GM21381 (cell line): ENCODE measurements around the gene HPX.

Source experiments
- ATAC-seq: cut with Tn5 transposase; IDR thresholded peaks from one replicate; pipeline ENCODE4 v1.9.1; 2021; ENCODE audit warnings: mild to moderate bottlenecking, moderate library complexity; ENCODE audit not compliant: unreplicated experiment

Gene HPX

GRCh38 chr11:6440906-6441358 is at the start of gene HPX:
Gene HPX (minus strand): TSS chr11:6440987. CDS start chr11:6440963, 24 bp downstream.
- ATAC-seq, result no peak

DNA sequence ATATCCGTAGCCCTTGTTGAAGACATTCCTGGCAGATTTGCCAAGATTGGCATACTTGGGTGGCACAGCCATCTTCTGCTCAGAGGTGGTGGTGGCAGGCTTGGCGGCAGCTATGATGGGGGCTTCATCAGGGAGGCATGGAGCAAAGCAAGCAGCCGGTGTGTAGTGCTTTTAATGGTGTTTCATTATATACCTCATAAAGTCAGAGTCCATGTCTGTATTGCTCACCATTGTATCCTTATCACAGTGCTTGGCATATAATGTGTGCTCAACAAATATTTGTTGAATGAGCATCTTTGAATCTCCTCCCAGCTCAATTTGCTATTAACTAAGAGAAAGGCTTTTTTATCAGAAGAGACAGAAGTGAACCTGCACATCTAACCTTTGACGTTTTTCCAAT is 48.5 kb upstream of the HPX start:
- ATAC-seq, result no peak

DNA sequence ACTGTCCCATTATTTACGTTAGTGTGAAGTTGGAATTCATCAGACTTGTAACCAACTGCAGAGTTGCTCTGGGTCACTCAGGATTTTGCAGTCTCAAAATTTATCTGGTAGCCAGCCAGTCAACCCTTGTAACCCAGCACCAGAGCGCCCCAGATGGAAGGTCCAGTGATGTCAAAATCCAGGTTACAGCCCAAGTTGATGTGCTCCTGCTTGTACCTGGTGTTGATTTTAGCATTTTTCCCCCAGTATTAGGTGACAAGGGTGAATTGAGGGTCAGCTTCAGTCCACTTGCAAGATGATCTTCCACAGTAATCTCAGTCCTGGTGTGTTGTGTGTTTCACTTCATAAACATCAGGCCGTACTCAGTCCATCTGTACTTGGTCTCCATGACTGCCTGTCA is 48.0 kb upstream of the HPX start:
- no peak for ATAC-seq

DNA sequence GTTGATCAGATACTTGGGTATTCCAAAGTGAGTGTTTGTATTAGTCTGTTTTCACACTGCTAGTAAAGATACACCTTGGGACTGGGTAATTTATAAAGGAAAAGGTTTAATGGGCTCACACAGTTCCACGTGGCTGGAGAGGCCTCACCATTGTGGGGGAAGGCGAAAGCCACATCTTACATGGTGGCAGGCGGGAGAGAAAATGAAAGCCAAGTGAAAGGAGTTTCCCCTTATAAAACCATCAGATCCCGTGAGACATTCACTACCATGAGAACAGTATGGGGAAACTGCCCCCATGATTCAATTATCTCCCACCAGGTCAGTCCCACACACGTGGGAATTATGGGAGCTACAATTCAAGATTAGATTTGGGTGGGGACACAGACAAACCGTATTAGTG is 47.6 kb upstream of the HPX start:
- ATAC-seq, result no peak

DNA sequence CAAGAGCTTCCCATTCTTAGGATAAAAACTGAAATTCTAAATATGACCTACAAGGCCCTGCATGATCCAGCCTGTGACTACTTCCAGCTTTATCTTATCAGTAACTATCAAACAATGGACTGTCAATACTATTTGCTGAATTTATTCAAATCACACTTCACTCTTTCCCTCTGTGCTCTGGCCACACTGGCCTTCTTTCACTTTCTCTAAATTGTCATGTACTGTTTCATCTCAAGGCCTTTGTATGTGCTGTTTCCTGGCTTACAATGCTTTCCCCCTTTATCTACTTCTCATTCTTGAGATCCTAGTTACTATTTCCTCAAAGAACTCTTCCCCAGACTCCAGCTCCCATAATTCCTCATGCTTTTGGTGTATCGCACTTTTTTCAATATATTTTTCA is 46.2 kb upstream of the HPX start:
- ATAC-seq, result no peak

- ATAC-seq, result no peak
Observed at GRCh38 chr11:6486256-6486655, 45.5 kb upstream of the HPX start.

DNA sequence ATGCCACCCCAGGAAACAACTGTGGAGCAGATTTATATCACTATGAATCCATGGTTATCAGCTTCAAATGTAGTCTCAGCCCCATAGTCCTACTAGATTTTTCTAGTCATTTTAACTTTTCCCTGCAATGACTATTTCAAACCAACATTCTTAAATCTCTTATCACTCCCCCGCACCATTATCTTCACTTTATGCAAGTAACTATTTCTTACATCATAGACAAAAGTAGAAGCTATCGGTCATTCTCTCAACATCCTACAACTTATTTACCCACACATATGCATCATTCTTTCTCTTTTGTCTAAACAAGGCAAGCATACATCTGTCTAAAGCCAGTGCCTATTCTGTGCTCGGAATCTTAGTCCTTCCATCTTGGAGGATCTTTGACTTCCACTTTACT is 44.9 kb upstream of the HPX start:
- ATAC-seq, result no peak

- ATAC-seq, result no peak
Observed at GRCh38 chr11:6483015-6483414, 42.2 kb upstream of the HPX start.

DNA sequence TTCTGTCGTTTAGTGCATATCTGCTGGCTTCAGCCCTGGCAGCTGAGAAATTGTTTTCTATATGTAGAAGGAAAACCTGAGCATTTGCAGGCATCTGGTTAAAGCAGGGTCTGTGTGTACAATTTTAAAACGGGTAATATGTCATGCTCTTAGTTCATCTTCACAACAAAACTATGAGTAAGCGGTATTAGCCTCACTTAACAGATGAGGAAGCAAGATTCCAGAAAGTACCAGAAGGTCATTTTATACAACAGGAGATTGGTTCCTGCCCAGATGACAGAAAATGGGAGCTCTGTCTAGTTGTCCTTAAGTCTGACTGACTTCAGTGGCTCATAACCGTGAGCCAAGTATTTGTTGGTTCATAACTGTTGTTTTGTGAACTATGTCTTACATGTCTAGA is 41.7 kb upstream of the HPX start:
- ATAC-seq, result no peak

GRCh38 chr11:6481924-6482275 is 41.1 kb upstream of the HPX start:
- ATAC-seq, result peak; percentile 1

DNA sequence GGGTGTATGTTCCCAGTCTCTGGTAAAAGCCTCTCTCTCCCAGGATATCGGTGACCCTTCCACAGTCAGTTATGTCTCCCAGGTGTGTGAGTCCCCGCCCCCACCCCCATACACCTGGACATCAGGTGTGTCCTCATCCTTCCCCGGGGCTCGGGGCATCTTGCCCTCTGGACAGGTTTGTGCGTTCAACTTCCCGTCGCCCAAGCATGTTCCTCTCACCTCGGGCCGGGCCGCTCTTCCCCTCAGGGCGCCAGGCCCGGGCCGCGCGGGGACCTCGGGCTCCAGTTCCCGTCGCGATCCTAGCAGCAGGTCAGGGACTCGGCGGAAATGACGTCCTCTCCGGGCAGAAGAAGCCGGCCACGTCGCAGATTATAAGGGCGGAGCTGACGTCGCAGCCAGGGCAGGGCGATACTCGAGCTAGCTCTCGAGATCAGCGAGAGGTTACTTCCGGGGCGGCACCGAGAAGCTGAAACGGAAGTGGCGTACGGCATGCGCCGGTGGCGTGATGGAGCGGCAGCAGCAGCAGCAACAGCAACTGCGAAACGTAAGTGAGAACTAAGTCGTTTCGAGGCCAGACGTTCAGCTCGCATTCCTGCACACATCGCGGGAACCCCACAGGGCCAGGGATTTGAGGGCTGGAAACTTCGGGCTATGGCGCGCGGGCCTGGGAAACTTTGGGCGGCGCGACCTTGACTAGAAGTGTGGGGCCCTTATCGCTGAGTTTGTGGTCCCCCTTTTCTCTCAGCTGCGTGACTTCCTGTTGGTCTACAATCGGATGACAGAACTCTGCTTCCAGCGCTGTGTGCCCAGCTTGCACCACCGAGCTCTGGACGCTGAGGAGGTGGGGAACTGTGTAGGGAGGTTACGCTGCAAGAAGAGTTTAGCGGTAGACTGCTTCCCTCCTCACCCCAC is 40.5 kb upstream of the HPX start, which contains the start of the genes ARFIP2 and TIMM10B:
ARFIP2 (minus strand) TSS at position 320 of the 912 bp plus-strand sequence. CDS start 910 bp downstream, outside the sequence.
TIMM10B (plus strand) TSS at position 490 of the 912 bp plus-strand sequence; CDS start at position 506, 16 bp downstream.
- peak; percentile 99 for ATAC-seq

DNA sequence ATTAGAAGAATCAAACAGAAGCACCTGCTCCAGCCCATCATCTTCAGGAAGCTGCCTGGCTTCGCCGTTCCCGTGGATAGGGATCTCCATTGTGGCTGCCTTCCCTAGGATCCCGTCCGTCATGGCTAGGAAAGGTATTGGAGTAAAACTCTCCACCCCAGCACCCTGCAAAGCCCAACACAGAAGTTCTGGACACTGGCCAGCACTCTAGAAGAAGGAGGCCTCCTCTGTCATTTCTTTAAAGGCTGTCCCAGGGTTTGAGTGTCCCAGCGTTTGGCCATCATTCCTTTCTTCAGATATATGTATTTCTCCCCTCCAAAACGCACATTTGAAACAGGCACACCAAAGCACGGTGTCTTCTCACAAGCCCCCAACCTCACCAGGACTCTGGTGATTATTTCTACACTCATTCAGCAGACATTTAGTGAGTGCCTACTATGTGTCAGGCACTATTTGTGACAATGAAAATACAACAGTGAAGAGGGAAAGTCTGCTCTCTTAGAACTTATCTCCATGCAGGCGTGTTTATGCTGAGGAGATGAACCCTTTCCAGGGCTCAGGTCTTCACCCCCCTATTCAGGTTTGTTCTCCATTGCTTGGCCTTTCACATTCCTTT is 39.6 kb upstream of the HPX start:
- no peak for ATAC-seq

GRCh38 chr11:6476571-6476970 is 35.8 kb upstream of the HPX start:
- ATAC-seq, result no peak

DNA sequence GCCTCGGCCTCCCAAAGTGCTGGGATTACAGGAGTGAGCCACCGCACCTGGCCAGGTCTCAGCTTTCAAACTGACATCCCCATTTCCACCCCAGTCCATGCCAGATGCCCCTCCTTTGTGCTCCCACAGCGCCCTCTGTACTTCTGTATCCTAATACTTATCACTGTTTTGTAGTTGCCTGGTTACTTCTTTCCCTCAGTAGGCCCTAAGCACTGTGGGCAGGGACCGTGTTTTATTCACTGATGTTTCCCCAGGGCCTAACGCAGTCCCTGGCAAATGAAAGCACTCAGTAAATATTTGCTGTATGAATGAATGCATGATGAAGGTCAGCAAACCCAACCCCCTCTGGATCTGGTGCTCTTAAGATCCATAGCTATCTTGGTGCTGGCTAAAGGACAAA is 35.1 kb upstream of the HPX start:
- no peak for ATAC-seq

- ATAC-seq, result no peak
Observed at GRCh38 chr11:6474806-6475500, 34.2 kb upstream of the HPX start.

DNA sequence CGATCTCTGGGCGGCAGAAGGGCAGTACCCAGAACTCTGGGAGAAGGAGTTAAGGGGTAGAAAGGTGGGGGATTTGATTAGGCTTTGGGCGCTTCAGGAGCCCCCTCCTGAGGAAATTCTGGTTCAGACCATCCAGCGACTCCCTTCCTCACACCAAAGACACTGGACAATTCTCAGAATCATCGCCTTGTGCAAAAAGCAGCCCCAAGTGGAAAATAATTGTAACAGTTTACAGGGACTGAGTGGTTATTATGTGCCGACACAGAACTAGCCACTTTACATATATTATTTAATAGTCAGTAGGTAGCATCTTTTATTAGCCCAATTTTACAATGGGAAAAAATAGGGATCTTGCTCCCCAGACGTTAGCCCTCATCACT is 33.6 kb upstream of the HPX start:
- no peak for ATAC-seq

DNA sequence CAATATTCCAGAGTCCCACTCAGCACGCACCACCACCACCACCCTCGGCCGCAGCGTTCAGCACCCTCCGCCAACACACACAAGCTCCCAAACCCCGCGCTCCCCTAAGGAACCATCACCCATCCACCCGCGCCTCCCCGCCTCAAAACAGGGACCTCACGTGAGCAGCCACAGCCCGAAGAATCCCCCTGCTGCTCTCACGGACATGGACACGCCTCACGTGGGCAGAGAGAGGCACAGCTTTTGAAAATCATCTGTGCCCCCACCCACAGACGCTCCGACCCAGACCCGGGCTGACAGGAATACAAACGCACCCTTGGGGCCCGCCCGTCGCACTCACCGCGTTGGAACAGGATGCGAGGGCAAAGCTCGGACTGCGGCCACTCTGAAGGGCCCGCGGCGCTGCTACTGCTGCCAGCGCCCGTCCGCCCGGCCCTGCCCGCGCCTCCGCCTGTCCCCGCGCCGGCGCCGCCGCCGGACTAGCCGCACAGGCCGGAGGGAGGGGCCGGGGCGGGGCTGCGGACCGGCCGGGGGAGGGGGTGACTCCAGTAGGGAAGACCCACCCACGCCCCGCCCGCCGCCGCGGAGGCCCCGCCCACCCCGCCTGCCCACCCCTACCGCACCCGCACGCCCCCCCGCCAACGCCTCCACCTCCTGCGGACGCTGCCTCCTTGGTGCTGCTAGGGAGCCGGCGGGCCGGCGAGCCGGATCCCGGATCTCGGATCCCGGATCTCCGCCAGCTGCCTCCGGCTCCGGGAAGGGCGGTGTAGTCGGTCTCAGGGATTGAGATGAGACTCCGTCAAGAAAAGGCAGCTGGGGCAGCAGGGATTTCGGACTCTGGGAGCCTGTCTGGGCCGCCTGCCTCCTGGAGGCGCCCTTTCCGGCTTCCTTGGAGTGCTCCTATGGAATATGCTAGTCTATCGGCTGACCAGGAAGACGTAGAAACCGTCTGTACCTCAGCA is 32.9 kb upstream of the HPX start, which contains the start of gene TRIM3:
TRIM3 (minus strand) TSS at position 491 of the 962 bp plus-strand sequence. CDS start 8,246 bp downstream, outside the sequence.
- ATAC-seq, result peak; percentile 66

DNA sequence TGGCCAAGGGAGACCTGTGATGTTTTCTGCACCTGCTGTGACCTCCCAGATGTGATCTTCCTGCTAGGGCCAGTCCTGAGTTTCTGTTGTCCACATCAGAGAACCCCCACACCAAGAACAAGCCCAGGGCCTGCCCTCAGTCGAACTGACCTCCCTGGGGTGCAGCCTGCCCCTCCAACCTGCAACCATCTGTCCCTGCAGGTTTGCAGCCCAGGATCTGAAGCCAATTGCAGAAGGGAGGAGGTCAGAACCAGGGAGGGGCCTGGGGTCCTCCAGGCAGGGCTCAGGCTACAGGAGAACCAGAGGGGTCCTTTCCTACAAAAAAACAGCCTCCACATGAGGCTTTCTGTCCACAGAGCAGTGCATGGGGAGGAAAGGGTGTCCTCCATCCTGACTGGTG is 32.1 kb upstream of the HPX start:
- no peak for ATAC-seq

DNA sequence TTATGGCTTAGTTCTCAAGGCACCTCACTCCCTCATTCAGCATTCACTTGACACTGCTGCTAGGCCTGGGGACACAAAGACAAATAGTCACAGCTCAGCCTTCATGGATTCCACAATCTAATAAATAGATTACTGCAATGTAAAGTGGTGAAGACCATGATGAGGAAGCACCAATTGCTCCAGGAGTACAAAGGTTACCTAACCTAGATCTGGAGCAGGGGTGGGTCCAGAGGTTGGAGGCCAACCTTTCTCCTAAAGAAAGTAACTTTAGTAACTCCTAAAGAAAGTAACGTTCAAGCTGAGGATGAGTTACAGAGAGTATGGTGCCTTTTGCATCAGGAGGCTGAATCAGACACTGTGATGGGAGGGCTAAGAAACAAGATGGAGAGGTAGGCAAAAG is 28.8 kb upstream of the HPX start:
- no peak for ATAC-seq
